Transverse colon (tissue), 4 donors: ENCODE measurements around the gene TEX53. TPM values are rescaled to one million over a fixed set of nuclear protein-coding genes. Genes with fewer than 3 reads are reported as not detected.

Source experiments
- DNase-seq: peaks from one replicate; pipeline ENCODE4 v3.0.0-alpha.2; 2019
- H3K27ac ChIP-seq, 4 donors: fragments of 200-600 bp; sonication (generic); 2 replicates each; pipeline ENCODE4 v1.5.1; 2016 to 2018; ENCODE audit warnings: inconsistent platforms in 4 of 4
- H3K27me3 ChIP-seq: fragments of 200-600 bp; sonication (generic); 2 replicates; pipeline ENCODE4 v1.5.1; 2017; ENCODE audit warnings: inconsistent platforms
- H3K36me3 ChIP-seq, 4 donors: fragments of 200-600 bp; sonication (generic); 2 replicates each; pipeline ENCODE4 v1.5.1; 2017 to 2019; ENCODE audit warnings: inconsistent platforms in 4 of 4
- H3K4me1 ChIP-seq, 4 donors: fragments of 200-600 bp; sonication (generic); 2 replicates each; pipeline ENCODE4 v1.5.1; 2017 to 2020; ENCODE audit warnings: inconsistent platforms in 4 of 4
- H3K4me3 ChIP-seq, 4 donors: fragments of 200-600 bp; sonication (generic); 1 replicate in 1 of 4; 2 replicates in 3 of 4; pipeline versions ENCODE4 v1.5.1 to v1.6.1; 2017 to 2019; ENCODE audit warnings: inconsistent platforms in 4 of 4
- H3K9me3 ChIP-seq, 2 donors: fragments of 200-600 bp; sonication (generic); 2 replicates each; pipeline ENCODE4 v1.5.1; 2017 to 2019; ENCODE audit warnings: inconsistent platforms in 2 of 2
- EP300 ChIP-seq: sonication (generic); formaldehyde crosslinking; IDR thresholded peaks from one replicate; pipeline ENCODE4 v1.6.1; 2017; ENCODE audit warnings: antibody characterized with exemption, low read depth
- POLR2A ChIP-seq: fragments of 450-650 bp; IDR thresholded peaks from one replicate; pipeline ENCODE4 v1.6.1; 2016; ENCODE audit warnings: antibody characterized with exemption, mild to moderate bottlenecking, moderate library complexity
- POLR2AphosphoS5 ChIP-seq, 3 donors: sonication (generic); formaldehyde crosslinking; IDR thresholded peaks; one replicate each; pipeline ENCODE4 v1.6.1; 2016; ENCODE audit warnings: antibody characterized with exemption in 3 of 3
- WGBS, 2 donors: methylation state at CpG; one replicate each; pipeline ENCODE4 v1.1.5; 2018; ENCODE audit warnings: low coverage in 1 of 2; 5-methylcytosine and 5-hydroxymethylcytosine counted together
- in situ Hi-C, 4 donors: fragments of 200-750 bp; cut with MboI; loops; one replicate each; pipeline versions ENCODE4 v1.15.0 to v1.15.1; 2017; ENCODE audit warnings: low sequenced_read_pairs in 3 of 4, low pct_ligation_motif_present in 1 of 4, low pct_unique_long_range_greater_than_20kb in 1 of 4
- intact Hi-C: fragments of 100-400 bp; cut with DNase I; formaldehyde crosslinking; loops from one replicate; pipeline ENCODE4 v1.15.1; 2023; ENCODE audit warnings: low total_unique reads
- total RNA-seq, 4 donors: library from RNA; depleted of rRNA; stranded (reverse); fragments of >200 nt; gene quantifications; one replicate each; pipeline ENCODE4 v1.1.0, GENCODE V29; 2016
- TF ChIP-seq, protein P1 (sequence below), 5 experiments: fragments of 200-600 bp in 3 of 5; fragments of 450-650 bp in 2 of 5; sonication (generic) in 3 of 5; IDR thresholded peaks; 1 replicate in 2 of 5; 2 replicates in 3 of 5; pipeline ENCODE4 v1.5.1; 2016 to 2017; ENCODE audit warnings: antibody characterized with exemption in 5 of 5, inconsistent platforms in 3 of 5, mild to moderate bottlenecking in 2 of 5, moderate library complexity in 1 of 5

TEX53 gene
- total RNA-seq, 4 donors from 2014 or later = not detected

GRCh38 chr9:114611516-114612271 is 45.9 kb downstream of the TEX53 start:
- H3K36me3 ChIP-seq = no peaks in the 10 kb centered on the region
- intact Hi-C loops = no loop called here
- H3K4me1 ChIP-seq = peaks cover 16 to 39% (median 22%) of the 10 kb centered on the region in 4 donors
- H3K27ac ChIP-seq = peak overlapping the region; percentile 92 to 97 (median 92)
- TF ChIP-seq POLR2A (no peak), POLR2AphosphoS5 (IDR thresholded peaks at IDR 0.05) (peak in 1 of 3 donors; percentile 6), EP300 (no peak)
- TF ChIP-seq, protein P1, sequence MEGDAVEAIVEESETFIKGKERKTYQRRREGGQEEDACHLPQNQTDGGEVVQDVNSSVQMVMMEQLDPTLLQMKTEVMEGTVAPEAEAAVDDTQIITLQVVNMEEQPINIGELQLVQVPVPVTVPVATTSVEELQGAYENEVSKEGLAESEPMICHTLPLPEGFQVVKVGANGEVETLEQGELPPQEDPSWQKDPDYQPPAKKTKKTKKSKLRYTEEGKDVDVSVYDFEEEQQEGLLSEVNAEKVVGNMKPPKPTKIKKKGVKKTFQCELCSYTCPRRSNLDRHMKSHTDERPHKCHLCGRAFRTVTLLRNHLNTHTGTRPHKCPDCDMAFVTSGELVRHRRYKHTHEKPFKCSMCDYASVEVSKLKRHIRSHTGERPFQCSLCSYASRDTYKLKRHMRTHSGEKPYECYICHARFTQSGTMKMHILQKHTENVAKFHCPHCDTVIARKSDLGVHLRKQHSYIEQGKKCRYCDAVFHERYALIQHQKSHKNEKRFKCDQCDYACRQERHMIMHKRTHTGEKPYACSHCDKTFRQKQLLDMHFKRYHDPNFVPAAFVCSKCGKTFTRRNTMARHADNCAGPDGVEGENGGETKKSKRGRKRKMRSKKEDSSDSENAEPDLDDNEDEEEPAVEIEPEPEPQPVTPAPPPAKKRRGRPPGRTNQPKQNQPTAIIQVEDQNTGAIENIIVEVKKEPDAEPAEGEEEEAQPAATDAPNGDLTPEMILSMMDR (IDR thresholded peaks at IDR 0.05) = no peak
- in situ Hi-C loops = no loop called here
- WGBS, 2 donors = 0 to 12% methylated on average over 1 to 15 of the region's 58 CpGs
- DNase-seq = peak; percentile 65
- no peaks in the 10 kb centered on the region for H3K9me3 ChIP-seq
- H3K4me3 ChIP-seq = peak overlapping the region; percentile 57 to 95 (median 64)
- H3K27me3 ChIP-seq = no peaks in the 10 kb centered on the region

DNA sequence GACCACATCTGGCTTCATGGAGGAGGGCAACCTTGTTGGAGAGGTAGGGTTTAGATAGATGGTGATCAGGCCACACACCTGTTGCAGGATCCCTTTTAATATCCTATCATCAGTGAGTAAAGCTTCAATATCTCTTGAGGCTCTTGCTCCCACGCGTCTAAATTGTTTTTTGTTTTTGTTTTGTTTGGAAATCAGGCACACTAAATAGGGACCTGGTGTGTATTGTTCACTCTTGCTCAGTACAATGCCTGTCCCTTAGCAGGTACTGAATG is 49.1 kb downstream of the TEX53 start:
- Histone ChIP-seq H3K27me3 (no peaks in the 10 kb centered on the region), H3K4me1 (peaks cover 13 to 25% (median 19%) of the 10 kb centered on the region in 4 donors), H3K27ac (no peak overlapping the region), H3K9me3 (no peaks in the 10 kb centered on the region), H3K4me3 (no peak overlapping the region), H3K36me3 (no peaks in the 10 kb centered on the region)
- TF ChIP-seq POLR2A (no peak), EP300 (no peak), POLR2AphosphoS5 (IDR thresholded peaks at IDR 0.05) (no peak)
- TF ChIP-seq, protein P1 (IDR thresholded peaks at IDR 0.05) = no peak
- 93 to 98% methylated on average over 2 of the region's 2 CpGs for WGBS, 2 donors
- no peak for DNase-seq
- in situ Hi-C loops = no loop called here
- intact Hi-C loops = no loop called here

GRCh38 chr9:114607671-114608524 is 49.7 kb downstream of the TEX53 start:
- no peaks in the 10 kb centered on the region for H3K36me3 ChIP-seq
- in situ Hi-C loops (no loop called here), intact Hi-C loops (no loop called here)
- no peak overlapping the region for H3K27ac ChIP-seq
- 70 to 76% methylated on average over 3 to 6 of the region's 6 CpGs for WGBS, 2 donors
- H3K9me3 ChIP-seq = no peaks in the 10 kb centered on the region
- DNase-seq = no peak
- H3K4me3 ChIP-seq = no peak overlapping the region
- peaks cover 7 to 19% (median 14%) of the 10 kb centered on the region in 4 donors for H3K4me1 ChIP-seq
- H3K27me3 ChIP-seq = no peaks in the 10 kb centered on the region
- TF ChIP-seq POLR2A (no peak), POLR2AphosphoS5 (IDR thresholded peaks at IDR 0.05) (no peak), EP300 (no peak)
- TF ChIP-seq, protein P1 (IDR thresholded peaks at IDR 0.05) = no peak

GRCh38 chr9:114606597-114607207 is 50.9 kb downstream of the TEX53 start:
- H3K9me3 ChIP-seq = no peaks in the 10 kb centered on the region
- DNase-seq = no peak
- intact Hi-C loops (no loop called here), in situ Hi-C loops (no loop called here)
- TF ChIP-seq, protein P1 (IDR thresholded peaks at IDR 0.05) = no peak
- TF ChIP-seq POLR2A (no peak), POLR2AphosphoS5 (IDR thresholded peaks at IDR 0.05) (no peak)
- H3K4me1 ChIP-seq = peaks cover 0 to 7% (median 2%) of the 10 kb centered on the region in 4 donors
- H3K27ac ChIP-seq = no peak overlapping the region
- no peaks in the 10 kb centered on the region for H3K27me3 ChIP-seq
- H3K36me3 ChIP-seq = no peaks in the 10 kb centered on the region
- no peak overlapping the region for H3K4me3 ChIP-seq
